ENCODE measurements around the gene C2CD3.
A peak's percentile ranks its signal among the peaks of the same experiment; 100 is the strongest.
"Not testable (repeated sequence)": the region's sequence is repeated elsewhere in the genome, so short reads cannot be mapped to it uniquely, and the experiment has no call there.

Gene C2CD3

DNA sequence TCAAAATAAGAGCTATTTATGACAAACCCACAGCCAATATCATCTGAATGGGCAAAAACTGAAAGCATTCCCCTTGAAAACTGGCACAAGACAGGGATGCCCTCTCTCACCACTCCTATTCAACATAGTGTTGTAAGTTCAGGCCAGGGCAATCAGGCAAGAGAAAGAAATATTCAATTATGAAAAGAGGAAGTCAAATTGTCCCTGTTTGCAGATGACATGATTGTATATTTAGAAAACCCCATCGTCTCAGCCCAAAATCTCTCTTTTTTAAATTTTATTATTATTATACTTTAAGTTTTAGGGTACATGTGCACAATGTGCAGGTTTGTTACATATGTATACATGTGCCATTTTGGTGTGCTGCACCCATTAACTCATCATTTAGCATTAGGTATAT lies 107.2 kb downstream of the C2CD3 start:
- DNase-seq (ENCODE audit: low read depth in 2 of 2), result not testable (repeated sequence)

DNA sequence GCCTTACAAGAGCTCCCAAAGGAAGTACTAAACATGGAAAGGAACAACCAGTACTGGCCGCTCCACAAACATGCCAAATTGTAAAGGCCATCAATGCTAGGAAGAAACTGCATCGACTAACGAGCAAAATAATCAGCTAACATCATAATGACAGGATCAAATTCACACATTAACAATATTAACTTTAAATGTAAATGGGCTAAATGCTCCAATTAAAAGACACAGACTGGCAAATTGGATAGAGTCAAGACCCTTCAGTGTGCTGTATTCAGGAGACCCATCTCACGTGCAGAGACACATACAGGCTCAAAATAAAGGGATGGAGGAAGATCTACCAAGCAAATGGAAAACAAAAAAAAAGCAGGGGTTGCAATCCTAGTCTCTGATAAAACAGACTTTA lies 109.2 kb downstream of the C2CD3 start:
- not testable (repeated sequence) for DNase-seq (ENCODE audit: low read depth in 2 of 2)

DNA sequence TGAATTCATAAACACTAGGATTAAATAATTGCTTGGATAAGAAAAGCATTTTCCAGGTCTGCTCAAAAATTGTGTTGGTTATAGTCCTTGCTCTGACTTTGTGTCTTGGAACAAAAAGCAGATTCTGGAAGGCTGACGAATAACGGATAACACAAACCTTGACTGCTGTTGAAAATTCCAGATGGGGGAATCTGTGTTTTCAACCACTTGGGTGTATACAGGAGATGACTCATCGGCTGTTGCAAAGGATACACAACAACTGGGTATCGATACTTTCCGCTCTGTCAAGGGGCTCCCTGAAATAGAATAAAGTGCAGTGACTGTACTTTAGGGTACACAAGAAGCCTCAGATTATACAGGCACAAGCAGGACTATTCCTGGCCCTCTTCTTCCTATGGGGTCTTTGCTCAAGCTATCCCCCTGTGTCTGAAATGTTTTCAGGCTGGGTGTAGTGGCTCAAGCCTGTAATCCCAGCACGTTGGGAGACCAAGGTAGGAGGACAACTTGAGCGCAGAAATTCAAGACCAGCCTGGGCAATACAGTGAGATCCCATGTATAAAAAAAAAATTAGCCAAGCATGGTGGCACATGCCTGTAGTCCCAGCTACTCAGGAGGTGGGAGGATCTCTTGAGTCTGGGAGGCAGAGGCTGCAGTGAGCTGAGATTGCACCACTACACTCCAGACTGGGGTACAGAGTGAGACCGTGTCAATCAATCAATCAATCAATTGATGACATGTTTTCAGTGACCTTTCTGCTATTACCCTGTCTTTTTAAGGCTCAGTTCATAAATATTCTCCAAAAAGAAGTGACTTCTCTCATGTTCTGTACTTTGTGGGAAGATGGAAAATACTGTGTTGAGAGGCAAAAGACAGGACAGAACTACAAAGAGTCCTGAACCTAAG lies 113.3 kb downstream of the C2CD3 start:
- no peak for DNase-seq (ENCODE audit: low read depth in 2 of 2)

DNA sequence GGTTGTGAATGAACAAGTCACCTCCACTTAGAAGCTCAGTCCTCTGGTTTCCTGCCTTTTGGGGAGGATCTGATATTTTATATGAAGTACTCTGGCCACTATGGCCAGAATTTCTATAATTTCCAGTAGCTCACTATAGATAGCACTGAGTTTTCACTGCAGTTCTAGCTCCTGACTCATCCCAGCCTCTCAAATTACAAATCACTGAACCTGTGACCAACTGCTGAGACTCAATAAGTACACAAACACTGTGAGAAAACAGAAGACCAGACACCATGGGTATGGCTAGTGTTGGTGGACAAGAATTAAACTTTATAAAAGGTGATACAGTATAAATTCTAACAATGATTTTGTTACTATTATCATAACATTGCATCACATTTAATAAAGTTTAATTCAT lies 114.9 kb downstream of the C2CD3 start:
- no peak for DNase-seq (ENCODE audit: low read depth in 2 of 2)

DNA sequence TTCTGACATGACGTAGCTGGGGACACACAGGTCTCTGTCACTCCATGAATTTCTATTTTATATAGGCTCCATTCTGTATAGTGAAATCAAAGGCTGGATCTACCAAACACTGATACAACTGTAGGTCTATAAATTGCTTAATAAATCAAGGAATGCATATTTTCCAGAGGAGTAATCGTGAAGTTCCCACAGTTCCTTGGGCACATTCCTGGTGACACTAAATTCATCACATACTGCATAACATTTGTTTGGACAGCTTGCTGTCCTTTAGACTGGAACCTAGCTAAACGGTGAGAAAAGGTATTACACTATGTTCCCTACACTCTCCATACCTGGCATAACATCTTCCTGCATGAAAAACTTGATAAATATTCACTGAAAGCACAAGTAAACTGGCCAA lies 120.3 kb downstream of the C2CD3 start:
- no peak for DNase-seq (ENCODE audit: low read depth in 2 of 2)

DNA sequence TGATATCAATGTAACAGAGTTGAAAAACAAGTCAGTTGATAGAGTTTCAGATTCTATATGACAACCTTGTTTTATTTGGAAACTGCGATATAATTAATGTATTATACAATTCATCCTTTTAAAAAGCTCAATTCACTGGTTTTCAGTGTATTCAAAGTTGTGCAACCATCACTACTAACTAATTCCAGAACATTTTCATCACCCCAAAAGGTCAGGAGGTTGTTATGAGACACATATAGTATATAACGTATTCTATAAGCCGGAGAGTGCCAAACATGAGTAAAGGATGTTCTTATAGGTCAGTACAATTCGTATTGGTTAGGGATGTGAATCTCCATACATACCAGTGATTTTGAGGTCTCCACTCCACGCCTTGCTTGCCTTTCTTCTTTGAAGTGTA lies 121.8 kb downstream of the C2CD3 start:
- no peak for DNase-seq (ENCODE audit: low read depth in 2 of 2)

DNA sequence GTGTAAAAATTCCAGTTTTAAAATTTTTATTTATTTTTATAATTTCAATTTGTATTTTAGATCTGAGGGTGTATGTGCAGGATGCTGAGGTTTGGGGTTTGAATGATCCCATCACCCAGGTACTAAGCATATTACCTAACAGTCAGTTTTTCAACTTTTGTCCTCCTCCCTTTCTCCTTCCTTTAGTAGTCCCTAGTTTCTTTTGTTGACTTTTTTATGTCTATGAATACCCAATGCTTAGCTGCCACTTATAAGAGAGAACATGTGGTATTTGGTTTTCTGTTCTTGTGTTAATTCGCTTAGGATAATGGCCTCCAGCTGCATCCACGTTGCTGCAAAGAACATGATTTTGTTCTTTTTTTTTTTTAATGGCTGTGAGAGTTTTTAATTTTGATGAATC lies 126.3 kb downstream of the C2CD3 start:
- DNase-seq (ENCODE audit: low read depth in 2 of 2), result no peak

DNA sequence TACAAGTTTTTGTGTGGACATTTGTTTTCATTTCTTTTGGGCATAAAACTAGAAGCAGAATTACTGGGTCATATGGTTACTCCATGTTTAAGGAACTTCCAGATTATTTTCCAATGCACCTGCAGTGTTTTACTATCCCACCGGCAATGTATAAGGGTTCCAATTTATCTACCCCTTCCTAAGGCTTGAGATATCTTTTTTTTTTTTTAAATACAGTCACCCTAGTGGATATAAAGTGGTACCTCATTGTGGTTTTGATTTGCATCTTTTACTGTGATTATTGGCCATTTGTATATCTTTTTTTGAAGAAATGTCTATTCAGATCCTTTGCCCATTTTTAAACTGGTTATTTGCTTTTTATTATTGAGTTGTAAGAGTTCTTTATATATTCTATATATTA lies 127.4 kb downstream of the C2CD3 start:
- no peak for DNase-seq (ENCODE audit: low read depth in 2 of 2)

DNA sequence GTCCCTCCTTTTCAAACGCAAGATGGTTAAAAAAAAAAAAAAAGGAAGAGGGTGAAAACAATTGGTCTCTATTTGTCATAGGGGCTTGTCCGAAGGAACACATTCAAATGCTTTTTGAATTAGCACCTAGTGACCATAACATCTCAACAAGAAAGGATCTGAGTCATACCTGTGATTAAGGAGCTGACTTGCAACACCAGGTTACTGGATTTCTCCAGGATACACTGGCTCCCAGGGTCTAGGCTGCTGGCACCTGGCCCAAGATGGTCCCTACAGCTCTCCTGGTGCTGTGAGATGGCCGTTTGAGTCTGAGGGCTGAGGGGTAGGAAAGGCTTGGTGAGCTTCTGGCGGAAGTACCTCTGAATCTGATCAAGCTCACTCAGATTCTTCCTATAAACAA lies 133.5 kb downstream of the C2CD3 start:
- no peak for DNase-seq (ENCODE audit: low read depth in 2 of 2)

DNA sequence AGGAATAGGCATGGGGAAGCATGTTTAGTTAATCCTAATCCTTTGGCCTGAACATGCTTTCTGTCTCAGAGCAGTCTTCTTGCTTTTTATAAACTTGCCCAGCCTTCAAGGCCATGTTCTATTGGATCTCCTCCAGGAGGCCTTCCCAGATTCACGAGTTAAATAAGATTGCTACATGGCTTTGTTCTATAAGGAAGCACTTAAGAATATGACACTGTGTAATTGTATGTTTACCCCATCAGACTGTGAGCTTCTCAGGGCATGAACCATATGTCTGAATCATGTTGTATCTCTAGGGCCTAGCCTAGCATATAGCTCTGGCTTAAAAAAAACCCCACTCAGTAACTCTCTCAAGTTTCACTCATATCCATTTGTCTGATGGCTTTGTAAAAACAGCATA lies 135.5 kb downstream of the C2CD3 start:
- DNase-seq (ENCODE audit: low read depth in 2 of 2), result no peak

DNA sequence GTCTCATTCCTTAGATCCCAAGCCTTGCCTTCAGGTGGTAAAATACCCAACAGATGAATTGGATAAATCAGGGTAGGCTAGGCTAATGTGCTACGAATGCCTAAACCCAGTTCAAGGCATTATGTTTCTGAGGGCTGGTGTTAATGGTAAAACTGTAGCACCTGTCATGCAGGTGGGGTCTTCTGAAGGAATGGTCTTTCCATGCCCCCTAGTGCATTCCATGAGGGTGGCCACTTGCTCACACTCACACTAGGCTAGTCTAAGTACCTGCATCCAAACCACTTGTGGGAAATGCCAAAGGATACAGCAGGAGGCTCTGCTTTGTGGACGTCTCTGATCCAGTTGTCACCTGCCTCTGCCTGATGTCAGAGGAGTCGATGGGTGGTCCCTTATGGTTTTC lies 137.8 kb downstream of the C2CD3 start:
- no peak for DNase-seq (ENCODE audit: low read depth in 2 of 2)

DNA sequence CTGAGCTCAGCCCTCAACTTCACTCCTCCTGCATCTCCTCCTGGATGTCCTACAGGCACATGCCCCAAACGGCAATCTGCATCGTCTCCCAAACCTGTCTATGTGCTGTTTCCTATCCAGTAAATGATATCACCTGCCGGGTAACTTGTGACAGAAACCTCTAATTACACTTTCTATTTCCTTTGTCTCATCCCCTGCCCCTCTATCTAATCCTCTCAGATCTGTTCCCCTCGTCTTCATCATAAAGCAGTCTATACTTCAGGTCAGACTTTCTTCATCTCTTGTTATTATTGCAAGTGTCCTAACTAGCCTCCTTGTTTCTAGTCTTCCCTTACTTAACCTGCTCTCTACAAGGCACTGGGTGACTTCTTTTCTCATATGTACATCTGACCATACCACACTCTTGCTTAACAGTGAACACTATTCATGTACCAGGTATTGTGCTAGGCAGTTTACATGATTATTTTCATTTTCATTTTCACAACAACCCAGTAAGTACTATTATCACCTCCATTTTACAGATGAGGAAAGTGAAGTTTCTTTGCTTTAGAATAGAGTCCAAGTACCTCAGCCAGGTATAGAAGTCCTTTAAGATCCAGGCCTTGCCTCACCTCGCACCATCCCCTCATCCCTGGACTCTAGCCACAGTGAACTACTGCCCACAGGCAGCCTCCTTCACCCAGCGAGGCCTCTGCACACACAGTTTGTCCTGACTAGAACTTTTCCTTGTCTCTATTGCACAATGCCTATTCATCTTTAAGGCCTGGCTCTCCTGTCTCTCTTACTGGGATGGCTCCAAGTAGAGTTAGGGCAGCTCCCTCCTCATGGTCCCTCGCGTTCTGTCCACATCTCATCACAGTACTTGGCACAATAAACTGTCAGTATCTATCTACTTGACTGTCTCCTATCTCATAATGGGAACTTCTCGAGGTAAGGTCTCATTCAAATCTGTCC lies 139.8 kb downstream of the C2CD3 start:
- no peak for DNase-seq (ENCODE audit: low read depth in 2 of 2)

DNA sequence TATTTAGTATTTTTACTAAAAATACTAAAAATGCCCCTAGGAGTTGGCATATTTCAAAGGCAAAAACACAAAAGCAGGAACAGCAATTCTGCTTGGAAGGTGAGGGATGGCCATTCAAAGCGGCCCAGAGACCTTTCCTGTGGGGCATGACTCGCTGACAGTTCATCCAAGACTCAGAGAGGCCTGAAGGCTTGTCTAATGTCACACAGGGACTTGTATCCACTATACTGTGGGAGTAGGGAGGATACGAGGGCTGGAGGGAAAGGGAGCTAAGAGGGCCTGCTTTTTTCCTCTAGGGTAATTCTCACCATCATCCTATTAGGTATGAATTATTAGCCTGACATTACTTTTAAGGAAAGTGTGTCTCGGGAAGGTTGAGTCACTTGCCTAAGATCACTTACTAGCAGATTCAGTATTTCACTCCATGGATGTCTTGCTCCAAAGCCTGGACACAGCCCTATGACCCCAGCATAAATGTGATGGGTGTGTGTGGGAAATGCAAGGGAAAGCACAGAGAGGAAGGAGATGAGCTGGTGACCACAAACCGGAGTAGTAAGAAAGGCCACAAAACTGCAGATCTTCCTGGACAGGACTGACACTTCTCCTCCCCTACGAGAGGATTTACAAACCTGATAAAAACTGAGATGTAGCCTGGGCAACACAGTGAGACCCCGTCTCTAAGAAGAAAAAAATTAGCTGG lies 145.2 kb downstream of the C2CD3 start:
- no peak for DNase-seq (ENCODE audit: low read depth in 2 of 2)

DNA sequence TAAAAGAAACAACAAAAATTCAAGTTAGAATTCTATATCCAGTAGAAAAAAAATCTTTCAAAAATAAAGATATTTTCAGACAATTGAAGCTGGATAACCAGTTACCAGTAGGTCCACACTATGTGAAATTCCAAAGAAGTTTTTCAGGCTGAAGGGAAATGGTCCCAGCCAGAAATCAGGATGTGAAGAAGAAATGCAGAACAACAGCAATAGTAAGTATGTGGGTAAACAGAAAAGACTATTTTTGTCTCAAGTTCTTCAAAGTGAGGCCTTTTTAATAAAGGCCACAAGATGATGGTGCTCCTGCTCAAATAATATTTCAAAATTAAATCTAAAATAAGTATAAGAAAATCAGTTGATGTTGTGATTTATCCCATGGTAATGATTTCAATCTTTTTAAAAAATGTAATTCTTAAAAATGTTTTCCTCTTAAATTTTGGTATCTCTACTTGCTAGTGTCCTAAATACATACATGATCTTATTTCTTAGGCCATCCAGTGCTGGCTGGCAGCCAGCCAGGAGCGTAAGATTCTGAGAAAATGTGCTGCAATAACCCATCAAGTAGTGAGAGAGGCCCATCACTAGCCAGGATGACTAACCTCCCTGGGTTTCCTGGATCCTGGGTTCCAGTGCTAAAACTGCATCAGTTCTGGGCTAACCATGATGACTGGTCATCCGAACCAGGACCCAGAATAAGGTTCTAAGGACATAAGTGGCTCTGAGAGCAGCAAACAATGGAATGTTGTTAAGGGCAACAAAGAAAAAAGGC lies 146.4 kb downstream of the C2CD3 start:
- no peak for DNase-seq (ENCODE audit: low read depth in 2 of 2)

DNA sequence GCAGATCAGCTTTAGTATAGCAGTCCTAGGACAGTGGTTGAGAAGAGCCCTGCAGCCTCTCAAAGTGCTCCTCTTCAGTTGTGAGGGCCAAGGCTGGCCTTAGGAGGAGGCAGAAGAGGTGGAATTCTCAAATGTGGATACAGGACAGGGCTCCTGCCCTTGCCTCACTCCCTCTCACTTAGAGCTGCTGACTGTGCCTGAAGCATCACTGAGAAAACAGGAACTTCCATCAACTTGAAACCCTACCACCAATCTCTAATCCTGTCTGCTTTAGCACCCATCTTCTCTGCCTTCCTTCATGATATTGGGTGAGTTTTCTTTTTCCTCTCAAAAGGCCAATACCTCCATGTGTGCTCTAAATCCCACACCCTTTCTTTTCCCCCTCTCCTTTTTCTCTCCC lies 147.5 kb downstream of the C2CD3 start:
- DNase-seq (ENCODE audit: low read depth in 2 of 2), result no peak

DNA sequence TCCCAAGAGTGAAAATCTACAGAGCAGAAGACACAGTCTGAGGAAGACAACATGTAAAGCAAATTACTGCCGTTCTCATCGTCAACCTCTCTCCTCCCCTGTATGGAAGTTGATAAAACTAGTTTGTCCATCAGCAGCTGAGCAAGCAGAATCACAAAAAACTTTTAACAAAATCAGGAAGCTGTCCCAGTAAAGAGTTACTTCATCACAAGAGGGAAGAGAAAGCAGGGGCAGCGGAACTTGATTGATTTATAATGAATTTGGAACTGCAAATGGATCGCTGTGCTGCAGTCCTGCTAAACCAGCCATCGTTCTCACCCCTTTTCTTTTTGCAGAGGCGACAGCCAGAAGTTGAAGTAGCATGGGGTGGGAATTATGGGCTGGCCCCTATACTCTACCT lies 148.3 kb downstream of the C2CD3 start:
- DNase-seq (ENCODE audit: low read depth in 2 of 2), result no peak

DNA sequence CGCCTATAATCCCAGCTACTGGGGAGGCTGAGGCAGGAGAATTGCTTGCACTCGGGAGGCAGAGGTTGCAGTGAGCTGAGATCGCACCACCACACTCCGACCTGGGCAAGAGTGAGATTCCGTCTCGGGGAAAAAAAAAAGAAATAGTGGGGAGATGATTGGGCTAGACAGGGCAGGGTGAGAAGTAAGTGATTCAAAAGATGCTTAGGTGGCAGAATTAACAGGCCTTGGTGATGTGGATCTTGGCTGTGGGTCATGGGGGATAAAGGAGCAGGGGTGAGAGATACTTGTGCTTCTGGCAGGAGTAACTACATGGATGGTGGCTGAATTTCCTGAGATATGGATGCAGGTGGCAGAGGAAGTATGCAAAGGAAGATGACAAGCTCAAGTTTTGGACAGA lies 148.8 kb downstream of the C2CD3 start:
- DNase-seq (ENCODE audit: low read depth in 2 of 2), result no peak

DNA sequence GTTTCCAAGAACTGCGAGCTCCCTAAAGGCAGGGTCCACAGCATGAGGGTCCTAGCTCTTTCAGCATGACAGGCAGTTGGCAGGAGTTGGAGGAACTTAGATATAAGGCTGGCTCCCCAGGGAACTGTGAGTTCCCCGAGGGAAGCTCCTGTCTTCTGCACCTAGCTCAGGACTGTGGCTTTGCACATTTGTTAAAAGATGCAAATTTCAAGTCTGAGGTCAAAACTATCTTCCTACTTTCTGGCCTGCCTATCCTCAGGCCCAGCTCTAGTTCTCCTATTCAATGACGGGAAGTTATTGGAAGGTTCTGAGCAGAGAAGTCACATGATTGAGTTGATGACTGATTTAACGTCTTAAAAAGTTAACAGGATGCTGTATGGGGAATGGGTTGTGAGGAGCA lies 150.3 kb downstream of the C2CD3 start:
- DNase-seq (ENCODE audit: low read depth in 2 of 2), result no peak

DNA sequence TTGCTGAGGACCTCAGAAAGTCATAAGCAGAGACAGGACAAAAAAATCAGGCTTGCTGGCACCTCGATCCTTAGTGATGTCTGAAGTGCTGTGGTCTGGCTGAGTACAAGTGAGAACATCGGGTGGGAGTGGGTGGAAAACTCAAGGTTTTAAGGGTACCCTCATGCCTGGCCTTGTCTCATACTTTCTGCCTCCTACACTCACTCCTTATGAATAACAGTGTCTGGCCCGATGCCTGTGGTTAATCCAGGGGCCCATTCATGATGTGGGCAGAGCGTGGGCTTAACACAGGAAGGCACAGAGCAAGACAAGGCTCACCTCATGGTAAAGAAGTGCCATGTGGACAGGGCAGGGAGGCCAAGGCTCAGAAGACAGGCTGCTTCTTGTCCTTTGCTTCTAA lies 150.9 kb downstream of the C2CD3 start:
- DNase-seq (ENCODE audit: low read depth in 2 of 2), result peak; percentile 20 to 47

DNA sequence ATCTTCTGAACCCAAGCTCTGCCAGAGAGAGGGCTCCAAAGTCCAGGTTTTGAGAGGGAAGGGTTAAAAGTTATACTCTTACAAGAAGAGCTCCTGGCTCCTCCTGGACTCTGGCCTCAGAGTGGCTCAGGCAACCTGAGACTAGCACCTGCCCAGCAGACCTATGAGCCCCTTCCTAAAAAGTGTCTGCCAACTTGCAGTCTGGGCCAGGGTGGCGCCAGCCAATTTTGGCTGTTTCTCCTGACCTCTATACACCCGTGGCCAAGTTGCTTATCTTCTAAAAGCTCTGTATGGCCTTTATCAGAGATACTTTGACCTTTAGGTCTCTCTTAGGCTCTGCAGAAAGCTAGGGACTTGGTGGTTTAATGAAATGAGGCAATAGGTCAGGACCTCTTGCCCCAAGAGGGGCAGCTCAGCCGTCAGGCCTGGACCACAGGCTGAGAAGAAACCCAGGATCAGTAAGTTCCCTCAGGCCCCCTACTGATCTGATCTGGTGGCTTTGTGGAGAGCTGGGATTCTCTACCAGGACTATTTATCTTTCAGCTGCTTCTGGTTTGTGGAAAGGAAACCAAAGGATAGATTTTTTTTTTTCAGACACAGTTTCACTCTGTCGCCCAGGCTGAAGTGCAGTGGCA lies 151.6 kb downstream of the C2CD3 start:
- DNase-seq (ENCODE audit: low read depth in 2 of 2), result no peak
